HS-27A (cell line): ENCODE data around the gene KANTR.
"Not testable (repeated sequence)": the region's sequence is repeated elsewhere in the genome, so short reads cannot be mapped to it uniquely, and the experiment has no call there.

ENCODE experiments used
- DNase-seq: peaks from one replicate; pipeline ENCODE4 v3.0.0-alpha.2; 2012; ENCODE audit warnings: low read depth, missing footprints

The KANTR gene

GRCh38 chrX:53128097-53128749 is 34.3 kb downstream of the KANTR start:
- DNase-seq, result no peak

GRCh38 chrX:53133400-53133799 is 39.5 kb downstream of the KANTR start:
- DNase-seq, result no peak

GRCh38 chrX:53135581-53135980 is 41.6 kb downstream of the KANTR start:
- no peak for DNase-seq

GRCh38 chrX:53153581-53153980 is 59.6 kb downstream of the KANTR start:
- no peak for DNase-seq

GRCh38 chrX:53155512-53156206 is 61.7 kb downstream of the KANTR start:
- DNase-seq, result no peak

GRCh38 chrX:53156207-53156596 is 62.3 kb downstream of the KANTR start:
- no peak for DNase-seq

- no peak for DNase-seq
These were observed 65.2 kb downstream of the KANTR start for GRCh38 chrX:53159184-53159583.

- DNase-seq, result no peak
These were observed 66.5 kb downstream of the KANTR start for GRCh38 chrX:53160297-53160983.

GRCh38 chrX:53163436-53163835 is 69.5 kb downstream of the KANTR start:
- no peak for DNase-seq

GRCh38 chrX:53164566-53164965 is 70.6 kb downstream of the KANTR start:
- DNase-seq, result not testable (repeated sequence)

- no peak for DNase-seq
These were observed 72.2 kb downstream of the KANTR start for GRCh38 chrX:53166103-53166502.

- no peak for DNase-seq
These were observed 77.4 kb downstream of the KANTR start for GRCh38 chrX:53171356-53171755.
